MM.1S (cell line): ENCODE measurements around the gene CMTM4.

Experiments used
- DNase-seq: peaks from one replicate; pipeline ENCODE4 v3.0.0-alpha.2; 2015
- H2AFZ ChIP-seq: fragments of 300-600 bp; sonication (generic); 2 replicates; pipeline ENCODE4 v1.6.0; 2016; ENCODE audit warnings: antibody characterized with exemption, low read length
- H3F3A ChIP-seq: fragments of 300-600 bp; sonication (generic); 2 replicates; pipeline ENCODE4 v1.6.1; 2016; ENCODE audit warnings: mild to moderate bottlenecking, antibody characterized with exemption, low read length, moderate library complexity, mixed read lengths; ENCODE audit not compliant: insufficient read depth
- H3K27ac ChIP-seq: fragments of 300-600 bp; sonication (generic); 2 replicates; pipeline ENCODE4 v1.5.1; 2016; ENCODE audit warnings: mild to moderate bottlenecking, low read length
- H3K27me3 ChIP-seq: fragments of 300-600 bp; sonication (generic); replicated peaks from 2 replicates; pipeline ENCODE4 v1.6.0; 2016; ENCODE audit warnings: low read length; ENCODE audit not compliant: insufficient read depth
- H3K36me3 ChIP-seq: fragments of 300-600 bp; sonication (generic); replicated peaks from 2 replicates; pipeline ENCODE4 v1.6.1; 2016; ENCODE audit warnings: mild to moderate bottlenecking, low read length, mixed read lengths; ENCODE audit not compliant: insufficient read depth
- H3K4me1 ChIP-seq: fragments of 300-600 bp; sonication (generic); 2 replicates; pipeline ENCODE4 v1.6.1; 2016; ENCODE audit warnings: low read length, mixed read lengths
- H3K4me2 ChIP-seq: fragments of 300-600 bp; sonication (generic); 2 replicates; pipeline ENCODE4 v1.6.0; 2016; ENCODE audit warnings: low read depth, low read length
- H3K4me3 ChIP-seq: fragments of 300-600 bp; sonication (generic); 2 replicates; pipeline ENCODE4 v1.5.1; 2016; ENCODE audit warnings: low read length, mixed read lengths
- H3K79me2 ChIP-seq: fragments of 300-600 bp; sonication (generic); 2 replicates; pipeline ENCODE4 v1.6.1; 2016; ENCODE audit warnings: mixed run types, low read length, mixed read lengths
- H3K9ac ChIP-seq: fragments of 300-600 bp; sonication (generic); 2 replicates; pipeline ENCODE4 v1.6.1; 2016; ENCODE audit warnings: low read length, mixed read lengths
- H3K9me2 ChIP-seq: fragments of 300-600 bp; sonication (generic); replicated peaks from 2 replicates; pipeline ENCODE4 v1.6.1; 2016; ENCODE audit warnings: mild to moderate bottlenecking, low read length, mixed read lengths; ENCODE audit not compliant: insufficient read depth
- H3K9me3 ChIP-seq: fragments of 300-600 bp; sonication (generic); replicated peaks from 2 replicates; pipeline ENCODE4 v1.6.1; 2016; ENCODE audit warnings: mild to moderate bottlenecking, low read length, mixed read lengths; ENCODE audit not compliant: insufficient read depth
- H4K20me1 ChIP-seq: fragments of 300-600 bp; sonication (generic); 2 replicates; pipeline ENCODE4 v1.6.1; 2016; ENCODE audit warnings: mild to moderate bottlenecking, low read length, moderate library complexity, mixed read lengths; ENCODE audit not compliant: insufficient read depth
- CTCF ChIP-seq: fragments of 300-600 bp; sonication (generic); IDR thresholded peaks from 2 replicates; pipeline ENCODE4 v1.5.1; 2016; ENCODE audit warnings: antibody characterized with exemption, low read length, mixed read lengths
- EZH2 ChIP-seq: fragments of 300-600 bp; sonication (generic); optimal IDR thresholded peaks from 2 replicates; pipeline ENCODE3; 2017; ENCODE audit warnings: low read depth, mild to moderate bottlenecking, antibody characterized with exemption, low read length, mixed read lengths
- EZH2phosphoT487 ChIP-seq: fragments of 300-600 bp; sonication (generic); IDR thresholded peaks from 2 replicates; pipeline ENCODE4 v1.6.1; 2018; ENCODE audit warnings: antibody characterized with exemption, low read length

Gene CMTM4

GRCh38 chr16:66585481-66586239 lies 110.9 kb downstream of the CMTM4 start:
- no peak overlapping the region for H3K4me2 ChIP-seq
- no peaks in the 10 kb centered on the region for H3K4me1 ChIP-seq
- H3K4me3 ChIP-seq, result no peak overlapping the region
- no peaks in the 10 kb centered on the region for H3K9me3 ChIP-seq
- H3K9ac ChIP-seq, result no peak overlapping the region
- H3K36me3 ChIP-seq, result no peaks in the 10 kb centered on the region
- H3K79me2 ChIP-seq, result no peaks in the 10 kb centered on the region
- DNase-seq, result no peak
- H4K20me1 ChIP-seq, result no peaks in the 10 kb centered on the region
- TF ChIP-seq EZH2 (no peak), CTCF (no peak), EZH2phosphoT487 (no peak)
- no peak overlapping the region for H3K27ac ChIP-seq
- H3K27me3 ChIP-seq, result no peaks in the 10 kb centered on the region
- no peaks in the 10 kb centered on the region for H3K9me2 ChIP-seq
- no peak overlapping the region for H2AFZ ChIP-seq
- H3F3A ChIP-seq, result no peaks in the 10 kb centered on the region; the same call in 1 of the 2 replicates

- H3K4me1 ChIP-seq, result no peaks in the 10 kb centered on the region
- H3K9me2 ChIP-seq, result no peaks in the 10 kb centered on the region
- H4K20me1 ChIP-seq, result no peaks in the 10 kb centered on the region
- no peak overlapping the region for H3K4me3 ChIP-seq
- H3K79me2 ChIP-seq, result no peaks in the 10 kb centered on the region
- no peaks in the 10 kb centered on the region for H3K27me3 ChIP-seq
- H3K9me3 ChIP-seq, result no peaks in the 10 kb centered on the region
- no peak overlapping the region for H3K9ac ChIP-seq
- no peak overlapping the region for H2AFZ ChIP-seq
- H3K36me3 ChIP-seq, result no peaks in the 10 kb centered on the region
- H3F3A ChIP-seq, result no peaks in the 10 kb centered on the region
- no peak overlapping the region for H3K4me2 ChIP-seq
- TF ChIP-seq EZH2, result no peak
- no peak for DNase-seq
- H3K27ac ChIP-seq, result no peak overlapping the region
Measured at GRCh38 chr16:66581246-66581952, 115.1 kb downstream of the CMTM4 start.

- H3K4me1 ChIP-seq, result no peaks in the 10 kb centered on the region
- H3K9me2 ChIP-seq, result no peaks in the 10 kb centered on the region
- TF ChIP-seq EZH2 (no peak), EZH2phosphoT487 (no peak), CTCF (no peak)
- no peak overlapping the region for H3K4me2 ChIP-seq
- no peak overlapping the region for H3K27ac ChIP-seq
- no peak overlapping the region for H2AFZ ChIP-seq
- no peak for DNase-seq
- H3K9ac ChIP-seq, result no peak overlapping the region
- no peaks in the 10 kb centered on the region for H3K79me2 ChIP-seq
- H3F3A ChIP-seq, result no peaks in the 10 kb centered on the region
- no peaks in the 10 kb centered on the region for H3K36me3 ChIP-seq
- H4K20me1 ChIP-seq, result no peaks in the 10 kb centered on the region
- H3K27me3 ChIP-seq, result no peaks in the 10 kb centered on the region
- no peak overlapping the region for H3K4me3 ChIP-seq
- H3K9me3 ChIP-seq, result no peaks in the 10 kb centered on the region
Measured at GRCh38 chr16:66580605-66581209, 115.8 kb downstream of the CMTM4 start.
